WERI-Rb-1 (cell line): ENCODE data around the gene NUDT16L1.

Experiments
- DNase-seq: peaks from one replicate; pipeline ENCODE4 v3.0.0-alpha.2; 2020
- H3K27ac ChIP-seq: fragments of 250-450 bp; sonication (Bioruptor Pico); 2 replicates; pipeline ENCODE4 v1.5.1; 2020; ENCODE audit warnings: mild to moderate bottlenecking, moderate library complexity
- H3K27me3 ChIP-seq: fragments of 250-450 bp; sonication (Bioruptor Pico); 2 replicates; pipeline ENCODE4 v1.5.1; 2021; ENCODE audit warnings: mild to moderate bottlenecking, low read depth, moderate library complexity; ENCODE audit not compliant: insufficient read depth, severe bottlenecking
- H3K36me3 ChIP-seq: fragments of 250-450 bp; sonication (Bioruptor Pico); 2 replicates; pipeline ENCODE4 v1.5.1; 2020; ENCODE audit warnings: mild to moderate bottlenecking, moderate library complexity
- H3K4me3 ChIP-seq: 2 replicates; pipeline ENCODE4 v1.5.1; 2011; ENCODE audit warnings: low read depth, mild to moderate bottlenecking, control low read depth, low read length
- H3K9me3 ChIP-seq: fragments of 250-450 bp; sonication (Bioruptor Pico); 2 replicates; pipeline ENCODE4 v1.5.1; 2021; ENCODE audit warnings: mild to moderate bottlenecking, moderate library complexity; ENCODE audit not compliant: severe bottlenecking
- CTCF ChIP-seq: IDR thresholded peaks from 2 replicates; pipeline ENCODE4 v1.5.1; 2011; ENCODE audit warnings: low read depth, mild to moderate bottlenecking, control low read depth, inconsistent platforms, low read length

Gene NUDT16L1

GRCh38 chr16:4676831-4677230 is 16.5 kb upstream of the NUDT16L1 start:
- H3K36me3 ChIP-seq, result peaks cover 15% of the 10 kb centered on the region; the same call in 1 of the 2 replicates
- DNase-seq, result no peak
- H3K4me3 ChIP-seq, result no peak overlapping the region
- TF ChIP-seq CTCF, result no peak
- H3K27ac ChIP-seq, result no peak overlapping the region
- no peaks in the 10 kb centered on the region for H3K9me3 ChIP-seq
- no peaks in the 10 kb centered on the region for H3K27me3 ChIP-seq

- no peaks in the 10 kb centered on the region for H3K27me3 ChIP-seq
- H3K9me3 ChIP-seq, result no peaks in the 10 kb centered on the region
- H3K36me3 ChIP-seq, result peaks cover 12% of the 10 kb centered on the region; the same call in 1 of the 2 replicates
- no peak overlapping the region for H3K27ac ChIP-seq
- no peak overlapping the region for H3K4me3 ChIP-seq
- no peak for TF ChIP-seq CTCF
- no peak for DNase-seq
Measured at GRCh38 chr16:4677390-4677789, 16.0 kb upstream of the NUDT16L1 start.

GRCh38 chr16:4677994-4678393 is 15.4 kb upstream of the NUDT16L1 start:
- H3K27me3 ChIP-seq, result no peaks in the 10 kb centered on the region
- H3K27ac ChIP-seq, result no peak overlapping the region
- peaks cover 9% of the 10 kb centered on the region; the same call in 1 of the 2 replicates for H3K36me3 ChIP-seq
- H3K4me3 ChIP-seq, result no peak overlapping the region
- no peaks in the 10 kb centered on the region for H3K9me3 ChIP-seq
- DNase-seq, result no peak
- TF ChIP-seq CTCF, result no peak

- Histone ChIP-seq H3K27ac (no peak overlapping the region), H3K4me3 (no peak overlapping the region), H3K36me3 (peaks cover 6% of the 10 kb centered on the region; the same call in 1 of the 2 replicates), H3K27me3 (no peaks in the 10 kb centered on the region), H3K9me3 (no peaks in the 10 kb centered on the region)
- no peak for TF ChIP-seq CTCF
- no peak for DNase-seq
Measured at GRCh38 chr16:4678596-4678995, 14.8 kb upstream of the NUDT16L1 start.

- Histone ChIP-seq H3K27me3 (no peaks in the 10 kb centered on the region), H3K9me3 (no peaks in the 10 kb centered on the region), H3K36me3 (peaks cover 10% of the 10 kb centered on the region), H3K27ac (no peak overlapping the region), H3K4me3 (no peak overlapping the region)
- no peak for TF ChIP-seq CTCF
- no peak for DNase-seq
Measured at GRCh38 chr16:4679156-4679849, 14.1 kb upstream of the NUDT16L1 start.
